A673 (cell line): ENCODE results near the gene HSD17B8. TPM values are rescaled to one million over a fixed set of nuclear protein-coding genes. Genes with fewer than 3 reads are reported as not detected.

Experiments used
- BruUV-seq: library from RNA; stranded (reverse); fragments of 400-500 nt; replicated peaks from 2 replicates; lab custom pipeline; 2021; lab: Mats Ljungman, UMichigan
- CTCF ChIA-PET: fragments of 300-600 bp; sonication (Branson Sonifier 250); formaldehyde crosslinking; loops from one replicate; lab custom pipeline; 2022; ENCODE audit warnings: antibody characterized with exemption; lab: Charles Lee
- POLR2A ChIA-PET: fragments of 300-600 bp; sonication (Branson Sonifier 250); formaldehyde crosslinking; loops from one replicate; lab custom pipeline; 2022; ENCODE audit warnings: antibody characterized with exemption; ENCODE audit not compliant: low non-redundant PET; lab: Charles Lee
- DNase-seq: peaks from one replicate; pipeline ENCODE4 v3.0.0-alpha.2; 2015; ENCODE audit warnings: low spot score
- H3K27ac ChIP-seq: fragments of 200-600 bp; sonication (generic); 2 replicates; pipeline ENCODE4 v1.5.1; 2016; ENCODE audit warnings: mixed run types, low read depth, mild to moderate bottlenecking, mixed read lengths, antibody characterized with exemption, low read length; ENCODE audit not compliant: poor library complexity, severe bottlenecking
- H3K27me3 ChIP-seq: fragments of 200-600 bp; sonication (generic); replicated peaks from 2 replicates; pipeline ENCODE4 v1.6.1; 2017; ENCODE audit warnings: mixed run types, low read depth, mild to moderate bottlenecking, mixed read lengths, antibody characterized with exemption, low read length; ENCODE audit not compliant: insufficient read depth, poor library complexity
- H3K36me3 ChIP-seq: fragments of 200-600 bp; sonication (generic); 2 replicates; pipeline ENCODE4 v1.6.1; 2016; ENCODE audit warnings: mixed run types, mild to moderate bottlenecking, mixed read lengths, antibody characterized with exemption, low read length; ENCODE audit not compliant: insufficient read depth, poor library complexity, severe bottlenecking
- H3K4me1 ChIP-seq: fragments of 200-600 bp; sonication (generic); 2 replicates; pipeline ENCODE4 v1.6.1; 2017; ENCODE audit warnings: mixed run types, mild to moderate bottlenecking, mixed read lengths, antibody characterized with exemption, low read length; ENCODE audit not compliant: insufficient read depth, poor library complexity, severe bottlenecking
- H3K4me3 ChIP-seq: fragments of 200-600 bp; sonication (generic); 2 replicates; pipeline ENCODE4 v1.5.1; 2016; ENCODE audit warnings: low read depth, mixed run types, mild to moderate bottlenecking, mixed read lengths, low read length; ENCODE audit not compliant: poor library complexity, severe bottlenecking
- H3K9me3 ChIP-seq: fragments of 200-600 bp; sonication (generic); 2 replicates; pipeline ENCODE4 v1.6.1; 2016; ENCODE audit warnings: mixed run types, low read depth, mild to moderate bottlenecking, mixed read lengths, antibody characterized with exemption, low read length; ENCODE audit not compliant: poor library complexity, severe bottlenecking
- EZH2 ChIP-seq: fragments of 200-600 bp; sonication (generic); IDR thresholded peaks from 2 replicates; pipeline ENCODE4 v1.6.1; 2017; ENCODE audit warnings: borderline replicate concordance, low read depth, mild to moderate bottlenecking, mixed read lengths, antibody characterized with exemption, low read length; ENCODE audit not compliant: poor library complexity, severe bottlenecking
- intact Hi-C: fragments of 100-400 bp; cut with micrococcal nuclease; formaldehyde crosslinking; loops from one replicate; pipeline ENCODE4 v1.10.0; 2022; ENCODE audit not compliant: unreplicated experiment
- total RNA-seq: library from RNA; stranded (reverse); gene quantifications from 2 replicates; pipeline ENCODE4 v1.2.3, GENCODE V29; 2021
- TF ChIP-seq, protein P1 (sequence below): fragments of 300-800, 200-600 bp; sonication (generic); conservative IDR thresholded peaks from 2 replicates; pipeline ENCODE4 v1.5.1; 2017; ENCODE audit warnings: low read depth, mild to moderate bottlenecking, antibody characterized with exemption, low read length, moderate library complexity, mixed read lengths

HSD17B8 gene
- total RNA-seq, 1 experiment from 2014 or later = 5.9 TPM

DNA sequence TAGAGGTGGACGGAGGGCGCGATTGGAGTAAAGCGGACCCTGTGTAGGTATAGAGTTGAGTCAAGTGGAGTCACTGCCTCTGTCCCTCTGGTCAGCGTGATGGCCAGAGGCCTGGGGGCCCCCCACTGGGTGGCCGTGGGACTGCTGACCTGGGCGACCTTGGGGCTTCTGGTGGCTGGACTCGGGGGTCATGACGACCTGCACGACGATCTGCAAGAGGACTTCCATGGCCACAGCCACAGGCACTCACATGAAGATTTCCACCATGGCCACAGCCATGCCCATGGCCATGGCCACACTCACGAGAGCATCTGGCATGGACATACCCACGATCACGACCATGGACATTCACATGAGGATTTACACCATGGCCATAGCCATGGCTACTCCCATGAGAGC, 3.3 kb upstream of the HSD17B8 start:
- TSS peak; percentile 75 for BruUV-seq
- no peak for DNase-seq
- Histone ChIP-seq H3K36me3 (peaks cover 40% of the 10 kb centered on the region), H3K4me1 (peaks cover 32% of the 10 kb centered on the region), H3K4me3 (peak overlapping the region; percentile 80), H3K9me3 (no peaks in the 10 kb centered on the region), H3K27me3 (no peaks in the 10 kb centered on the region), H3K27ac (peak overlapping the region; percentile 95)
- intact Hi-C loops = loop anchor here (2.0 to 10.0 kb wide), 3 partner anchors 48 to 194 kb away; partner anchors contain the start of genes KIFC1 and RGL2
- ChIA-PET POLR2A (no interaction called here), CTCF (no interaction called here)
- TF ChIP-seq EZH2 = no peak
- TF ChIP-seq, protein P1, sequence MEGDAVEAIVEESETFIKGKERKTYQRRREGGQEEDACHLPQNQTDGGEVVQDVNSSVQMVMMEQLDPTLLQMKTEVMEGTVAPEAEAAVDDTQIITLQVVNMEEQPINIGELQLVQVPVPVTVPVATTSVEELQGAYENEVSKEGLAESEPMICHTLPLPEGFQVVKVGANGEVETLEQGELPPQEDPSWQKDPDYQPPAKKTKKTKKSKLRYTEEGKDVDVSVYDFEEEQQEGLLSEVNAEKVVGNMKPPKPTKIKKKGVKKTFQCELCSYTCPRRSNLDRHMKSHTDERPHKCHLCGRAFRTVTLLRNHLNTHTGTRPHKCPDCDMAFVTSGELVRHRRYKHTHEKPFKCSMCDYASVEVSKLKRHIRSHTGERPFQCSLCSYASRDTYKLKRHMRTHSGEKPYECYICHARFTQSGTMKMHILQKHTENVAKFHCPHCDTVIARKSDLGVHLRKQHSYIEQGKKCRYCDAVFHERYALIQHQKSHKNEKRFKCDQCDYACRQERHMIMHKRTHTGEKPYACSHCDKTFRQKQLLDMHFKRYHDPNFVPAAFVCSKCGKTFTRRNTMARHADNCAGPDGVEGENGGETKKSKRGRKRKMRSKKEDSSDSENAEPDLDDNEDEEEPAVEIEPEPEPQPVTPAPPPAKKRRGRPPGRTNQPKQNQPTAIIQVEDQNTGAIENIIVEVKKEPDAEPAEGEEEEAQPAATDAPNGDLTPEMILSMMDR = no peak

- intact Hi-C loops = loop anchor here (2.0 to 10.0 kb wide), 3 partner anchors 47 to 193 kb away; partner anchors contain the start of genes KIFC1 and RGL2
- ChIA-PET POLR2A (no interaction called here), CTCF (no interaction called here)
- Histone ChIP-seq H3K36me3 (peaks cover 32% of the 10 kb centered on the region), H3K27me3 (no peaks in the 10 kb centered on the region), H3K4me3 (peak overlapping the region; percentile 80), H3K27ac (peak overlapping the region; percentile 95), H3K4me1 (peaks cover 40% of the 10 kb centered on the region), H3K9me3 (no peaks in the 10 kb centered on the region)
- TF ChIP-seq EZH2 = no peak
- TF ChIP-seq, protein P1 = no peak
- no TSS peak for BruUV-seq
- DNase-seq = no peak
Measured at GRCh38 chr6:33201935-33202334, 2.5 kb upstream of the HSD17B8 start.

DNA sequence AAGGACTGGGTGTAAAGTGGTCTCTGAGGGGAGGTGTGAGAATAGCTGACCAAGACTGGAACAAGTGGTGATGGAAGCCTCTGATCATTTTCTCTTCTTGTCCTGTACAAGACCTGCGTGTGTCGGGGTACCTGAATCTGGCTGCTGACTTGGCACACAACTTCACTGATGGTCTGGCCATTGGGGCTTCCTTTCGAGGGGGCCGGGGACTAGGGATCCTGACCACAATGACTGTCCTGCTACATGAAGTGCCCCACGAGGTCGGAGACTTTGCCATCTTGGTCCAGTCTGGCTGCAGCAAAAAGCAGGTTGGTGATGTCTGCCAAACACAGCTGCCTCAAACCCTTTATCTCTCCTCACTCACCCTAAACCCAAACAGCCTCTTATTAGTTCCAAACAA, 1.7 kb upstream of the HSD17B8 start:
- H3K36me3 ChIP-seq = peaks cover 24% of the 10 kb centered on the region
- peaks cover 44% of the 10 kb centered on the region for H3K4me1 ChIP-seq
- TF ChIP-seq EZH2 = no peak
- TF ChIP-seq, protein P1 = no peak
- intact Hi-C loops = loop anchor here (5.0 to 10.0 kb wide), 2 partner anchors 95 to 192 kb away; partner anchors contain the start of genes KIFC1 and RGL2
- POLR2A ChIA-PET = no interaction called here
- H3K9me3 ChIP-seq = no peaks in the 10 kb centered on the region
- no TSS peak for BruUV-seq
- H3K4me3 ChIP-seq = no peak overlapping the region
- no peak overlapping the region for H3K27ac ChIP-seq
- CTCF ChIA-PET = no interaction called here
- no peak for DNase-seq
- no peaks in the 10 kb centered on the region for H3K27me3 ChIP-seq
